Adrenal gland (tissue), 12 donors: ENCODE data around the gene KLC1. TPM values are rescaled to one million over a fixed set of nuclear protein-coding genes. Genes with fewer than 3 reads are reported as not detected.

Source experiments
- DNase-seq, 7 donors: peaks; one replicate each; pipeline ENCODE4 v3.0.0-alpha.2; 2019 to 2020
- H3K27ac ChIP-seq, 5 donors: fragments of 200-600 bp; sonication (generic) in 4 of 5; 1 replicate in 3 of 5; 2 replicates in 2 of 5; pipeline versions ENCODE4 v1.5.1 to v1.8.0; 2016 to 2020; ENCODE audit warnings: mild to moderate bottlenecking in 1 of 5
- H3K27me3 ChIP-seq: fragments of 200-600 bp; 2 replicates; pipeline ENCODE4 v1.8.0; 2021
- H3K36me3 ChIP-seq, 2 donors: fragments of 200-600 bp; replicated peaks in 1 of 2; 1 replicate in 1 of 2; 2 replicates in 1 of 2; pipeline versions ENCODE4 v1.5.1 to v1.8.0; 2018 to 2022
- H3K4me1 ChIP-seq, 2 donors: fragments of 200-600 bp; replicated peaks in 1 of 2; 1 replicate in 1 of 2; 2 replicates in 1 of 2; pipeline versions ENCODE4 v1.5.1 to v1.8.0; 2018 to 2021
- H3K4me3 ChIP-seq, 4 donors: fragments of 200-600 bp; sonication (generic) in 3 of 4; one replicate each; pipeline ENCODE4 v1.5.1; 2016 to 2018
- H3K9me3 ChIP-seq, 3 donors: fragments of 200-600 bp; sonication (generic) in 1 of 3; replicated peaks in 1 of 3; 1 replicate in 2 of 3; 2 replicates in 1 of 3; pipeline versions ENCODE4 v1.5.1 to v1.8.0; 2016 to 2021
- POLR2A ChIP-seq, 2 donors: fragments of 450-650 bp; IDR thresholded peaks; one replicate each; pipeline ENCODE4 v1.6.1; 2017; ENCODE audit warnings: antibody characterized with exemption in 2 of 2, mild to moderate bottlenecking in 2 of 2, moderate library complexity in 1 of 2
- WGBS, 4 donors: extraction: QIAGEN DNeasy Blood & Tissue Kit in 2 of 4; methylation state at CpG; one replicate each; pipeline versions ENCODE4 v1.1.5 to v1.1.7; 2013 to 2017; 5-methylcytosine and 5-hydroxymethylcytosine counted together
- intact Hi-C, 2 donors: fragments of 100-400 bp; cut with DNase I; formaldehyde crosslinking; loops; one replicate each; pipeline versions ENCODE4 v1.14.1 to v1.15.0; 2022 to 2023
- polyA plus RNA-seq, 3 donors: library from polyadenylated mRNA; stranded (reverse); fragments of 200-250 nt in 2 of 3; fragments of 350-450 nt in 1 of 3; fragmentation: Illumina TruSeq in 1 of 3; extraction: RNeasy Lipid Tissue Mini Kit (QIAGEN cat#74804) in 1 of 3; gene quantifications; one replicate each; pipeline ENCODE4 v1.2.3, GENCODE V29; 2013 to 2014
- total RNA-seq, 9 donors: library from RNA; depleted of rRNA in 4 of 9; stranded (reverse); fragments of >200 nt in 4 of 9; fragments of 120-200 nt in 1 of 9; fragmentation: NEBNext Ultra II Directional in 1 of 9; extraction: Animal tissue kit (Norgen Biotek cat#: 25700) in 1 of 9; gene quantifications; one replicate each; pipeline versions ENCODE4 v1.1.0 to v1.2.4, GENCODE V29; 2013 to 2023
- TF ChIP-seq, protein P1 (sequence below), 6 experiments: fragments of 450-650 bp in 4 of 6; fragments of 200-600 bp in 2 of 6; sonication (generic) in 1 of 6; IDR thresholded peaks; 1 replicate in 5 of 6; 2 replicates in 1 of 6; pipeline versions ENCODE4 v1.5.1 to v1.8.0; 2016 to 2021; ENCODE audit warnings: antibody characterized with exemption in 6 of 6, mild to moderate bottlenecking in 2 of 6, moderate library complexity in 1 of 6
- donor health status: healthy with polysubstance abuse.
- donor health status: Bipolar disorder and iron deficiency.
- donor health status: DM: yes; HTN: yes; CAD: no.
- donor health status: DM: no; HTN: no; CAD: no.
- donor health status: DM: no; HTN: no; CAD: no.
- donor health status: DM: yes; HTN: yes; CAD: no.

The KLC1 gene
- total and polyA plus RNA-seq, 12 donors = 70.7 to 248 (median 125) TPM

DNA sequence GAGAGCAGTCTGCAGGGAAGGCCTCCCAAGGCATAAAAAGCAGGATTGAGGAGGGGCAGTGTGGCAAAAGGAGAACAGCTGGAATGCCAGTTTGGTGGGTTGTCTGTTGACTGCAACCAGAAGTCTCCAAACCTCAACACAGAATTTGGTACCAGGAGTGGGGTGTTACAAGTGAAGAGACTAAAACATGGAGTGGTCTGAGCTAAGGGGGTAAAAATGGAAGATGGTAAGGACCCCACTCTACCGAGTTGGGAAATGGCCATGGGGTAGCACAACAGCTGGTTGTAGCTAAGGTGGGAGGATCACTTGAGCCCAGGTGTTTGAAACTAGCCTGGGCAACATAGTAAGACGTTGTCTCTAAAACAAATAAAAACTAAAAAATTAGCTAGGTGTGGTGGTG is 17.8 kb upstream of the KLC1 start:
- 72 to 90% (median 88%) methylated on average over 2 of the region's 2 CpGs for WGBS, 4 donors
- intact Hi-C loops = no loop called here

DNA sequence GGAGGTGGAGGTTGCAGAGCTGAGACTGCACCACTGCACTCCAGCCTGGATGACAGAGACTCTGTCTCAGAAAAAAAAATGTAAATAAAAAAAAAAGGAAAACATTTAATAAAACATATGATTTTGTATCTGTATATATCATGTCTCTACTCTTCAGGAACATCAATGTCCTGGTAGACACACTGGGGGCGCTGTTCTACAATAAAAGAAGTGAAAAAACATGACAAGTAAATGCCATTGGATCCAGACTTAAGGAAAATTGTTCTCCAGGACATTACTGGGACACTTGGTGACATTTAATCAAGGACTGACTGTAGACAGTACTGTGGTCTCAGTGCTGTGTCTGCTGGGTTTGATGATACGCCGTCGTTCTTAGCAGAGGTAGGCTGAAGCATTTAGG is 15.5 kb upstream of the KLC1 start:
- peak in 1 of 7 donors; percentile 31 for DNase-seq
- Histone ChIP-seq H3K27me3 (no peaks in the 10 kb centered on the region), H3K27ac (no peak overlapping the region), H3K4me3 (no peak overlapping the region), H3K36me3 (no peaks in the 10 kb centered on the region), H3K9me3 (no peaks in the 10 kb centered on the region), H3K4me1 (no peaks in the 10 kb centered on the region)
- 88 to 96% (median 91%) methylated on average over 4 of the region's 4 CpGs for WGBS, 4 donors
- intact Hi-C loops = no loop called here
- TF ChIP-seq, protein P1, sequence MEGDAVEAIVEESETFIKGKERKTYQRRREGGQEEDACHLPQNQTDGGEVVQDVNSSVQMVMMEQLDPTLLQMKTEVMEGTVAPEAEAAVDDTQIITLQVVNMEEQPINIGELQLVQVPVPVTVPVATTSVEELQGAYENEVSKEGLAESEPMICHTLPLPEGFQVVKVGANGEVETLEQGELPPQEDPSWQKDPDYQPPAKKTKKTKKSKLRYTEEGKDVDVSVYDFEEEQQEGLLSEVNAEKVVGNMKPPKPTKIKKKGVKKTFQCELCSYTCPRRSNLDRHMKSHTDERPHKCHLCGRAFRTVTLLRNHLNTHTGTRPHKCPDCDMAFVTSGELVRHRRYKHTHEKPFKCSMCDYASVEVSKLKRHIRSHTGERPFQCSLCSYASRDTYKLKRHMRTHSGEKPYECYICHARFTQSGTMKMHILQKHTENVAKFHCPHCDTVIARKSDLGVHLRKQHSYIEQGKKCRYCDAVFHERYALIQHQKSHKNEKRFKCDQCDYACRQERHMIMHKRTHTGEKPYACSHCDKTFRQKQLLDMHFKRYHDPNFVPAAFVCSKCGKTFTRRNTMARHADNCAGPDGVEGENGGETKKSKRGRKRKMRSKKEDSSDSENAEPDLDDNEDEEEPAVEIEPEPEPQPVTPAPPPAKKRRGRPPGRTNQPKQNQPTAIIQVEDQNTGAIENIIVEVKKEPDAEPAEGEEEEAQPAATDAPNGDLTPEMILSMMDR (IDR thresholded peaks at IDR 0.05) = peak in 3 of 6 experiments; percentile 42 to 49 (median 46)
- no peak for TF ChIP-seq POLR2A (IDR thresholded peaks at IDR 0.05)

More for the DNA sequence above, 17.8 kb upstream of the KLC1 start:
- H3K4me3 ChIP-seq = no peak overlapping the region
- TF ChIP-seq, protein P1 (IDR thresholded peaks at IDR 0.05) = no peak
- TF ChIP-seq POLR2A (IDR thresholded peaks at IDR 0.05) = no peak
- peaks cover 0 to 18% of the 10 kb centered on the region in 2 donors for H3K4me1 ChIP-seq
- no peaks in the 10 kb centered on the region for H3K27me3 ChIP-seq
- DNase-seq = no peak
- no peak overlapping the region for H3K27ac ChIP-seq
- H3K36me3 ChIP-seq = no peaks in the 10 kb centered on the region
- no peaks in the 10 kb centered on the region for H3K9me3 ChIP-seq

DNA sequence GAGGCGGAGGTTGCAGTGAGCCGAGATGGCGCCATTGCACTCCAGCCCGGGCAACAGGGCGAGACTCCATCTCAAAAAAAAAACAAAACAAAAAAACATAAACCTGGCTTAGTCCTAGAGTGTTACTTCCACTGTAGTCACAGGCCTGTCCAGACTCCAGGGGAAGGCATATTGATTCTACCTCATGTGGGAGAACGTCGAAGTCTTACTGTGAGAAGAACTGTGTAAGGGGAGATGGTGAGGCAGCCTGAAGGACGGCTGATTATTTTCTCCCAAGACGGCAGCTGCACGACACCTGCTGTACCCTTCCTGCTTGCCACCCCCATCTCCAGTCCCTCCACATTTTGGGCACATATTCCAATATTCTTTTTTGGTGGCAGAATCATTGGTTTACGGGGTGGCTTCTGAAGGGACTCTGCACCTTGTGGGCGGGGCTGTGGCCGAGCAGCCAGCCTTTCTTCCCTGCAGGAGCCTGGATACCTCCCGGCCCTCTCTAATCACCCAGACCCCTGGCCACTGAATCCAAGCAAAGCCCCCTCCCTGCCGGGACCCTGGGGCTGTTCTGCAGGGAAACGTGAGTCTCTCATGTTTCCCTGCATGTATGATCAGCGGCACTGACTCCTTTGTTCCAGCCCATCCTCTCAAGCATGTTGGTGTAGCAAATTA is 12.2 kb upstream of the KLC1 start:
- H3K36me3 ChIP-seq = no peaks in the 10 kb centered on the region
- no peaks in the 10 kb centered on the region for H3K4me1 ChIP-seq
- no peaks in the 10 kb centered on the region for H3K9me3 ChIP-seq
- no peak for TF ChIP-seq POLR2A (IDR thresholded peaks at IDR 0.05)
- TF ChIP-seq, protein P1 (IDR thresholded peaks at IDR 0.05) = no peak
- no peak overlapping the region for H3K27ac ChIP-seq
- intact Hi-C loops = no loop called here
- H3K27me3 ChIP-seq = no peaks in the 10 kb centered on the region
- 73 to 81% (median 79%) methylated on average over 17 of the region's 17 CpGs for WGBS, 4 donors
- H3K4me3 ChIP-seq = no peak overlapping the region
- DNase-seq = no peak

DNA sequence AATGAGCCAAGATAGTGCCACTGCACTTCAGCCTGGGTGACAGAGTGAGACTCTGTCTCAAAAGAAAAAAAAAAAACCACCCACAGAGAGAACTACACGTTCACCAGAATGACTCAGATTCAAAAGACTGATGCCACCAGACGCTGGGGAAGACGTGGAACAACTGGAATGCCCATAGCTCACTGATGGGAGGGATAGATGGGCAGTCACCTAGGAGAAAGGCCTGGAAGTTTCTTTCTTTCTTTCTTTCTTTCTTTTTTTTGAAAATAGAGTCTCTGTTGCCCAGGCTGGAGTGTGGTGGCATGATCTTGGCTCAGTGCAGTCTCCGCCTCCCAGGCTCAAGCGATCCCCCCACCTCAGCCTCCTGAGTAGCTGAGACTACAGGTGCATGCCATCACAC is 10.0 kb upstream of the KLC1 start:
- Histone ChIP-seq H3K4me3 (no peak overlapping the region), H3K27me3 (no peaks in the 10 kb centered on the region), H3K36me3 (no peaks in the 10 kb centered on the region), H3K27ac (no peak overlapping the region), H3K9me3 (no peaks in the 10 kb centered on the region), H3K4me1 (peaks cover 0 to 3% of the 10 kb centered on the region in 2 donors)
- DNase-seq = no peak
- intact Hi-C loops = no loop called here
- no peak for TF ChIP-seq POLR2A (IDR thresholded peaks at IDR 0.05)
- TF ChIP-seq, protein P1 (IDR thresholded peaks at IDR 0.05) = no peak
- WGBS, 4 donors = 59 to 85% (median 75%) methylated on average over 4 to 5 of the region's 5 CpGs
